Suprapubic skin (tissue), 3 donors: ENCODE results near the gene MZT1.

Experiments
- EP300 ChIP-seq: sonication (generic); formaldehyde crosslinking; IDR thresholded peaks from one replicate; pipeline ENCODE4 v1.6.1; 2017; ENCODE audit warnings: antibody characterized with exemption
- POLR2A ChIP-seq, 2 donors: fragments of 450-650 bp; IDR thresholded peaks; one replicate each; pipeline ENCODE4 v1.6.1; 2017; ENCODE audit warnings: antibody characterized with exemption in 2 of 2, mild to moderate bottlenecking in 2 of 2, moderate library complexity in 2 of 2
- TF ChIP-seq, protein P1 (sequence below), 2 donors: fragments of 200-600 bp in 1 of 2; fragments of 450-650 bp in 1 of 2; sonication (generic) in 1 of 2; IDR thresholded peaks; one replicate each; pipeline ENCODE4 v1.5.1; 2016 to 2019; ENCODE audit warnings: antibody characterized with exemption in 2 of 2, mild to moderate bottlenecking in 1 of 2, moderate library complexity in 1 of 2

DNA sequence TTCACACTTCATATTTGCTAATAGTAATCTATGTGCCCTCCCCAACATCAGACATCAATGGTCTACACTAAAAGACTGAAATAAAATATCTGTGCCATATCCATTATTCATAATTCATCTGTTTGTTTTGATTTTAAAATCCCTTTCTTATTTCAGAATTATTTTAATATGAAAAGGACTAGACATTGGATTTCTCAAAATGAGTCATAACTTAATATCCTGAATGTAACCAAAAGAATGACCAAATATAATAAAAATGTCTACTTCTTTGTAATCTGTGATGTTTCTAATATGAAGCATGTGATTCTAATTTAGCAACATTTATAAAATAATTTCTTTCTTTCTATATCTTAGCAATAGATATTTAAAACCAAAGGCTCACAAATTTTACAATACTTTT, 64.9 kb downstream of the MZT1 start:
- TF ChIP-seq EP300: no peak
- TF ChIP-seq POLR2A (IDR thresholded peaks at IDR 0.05): no peak
- TF ChIP-seq, protein P1, sequence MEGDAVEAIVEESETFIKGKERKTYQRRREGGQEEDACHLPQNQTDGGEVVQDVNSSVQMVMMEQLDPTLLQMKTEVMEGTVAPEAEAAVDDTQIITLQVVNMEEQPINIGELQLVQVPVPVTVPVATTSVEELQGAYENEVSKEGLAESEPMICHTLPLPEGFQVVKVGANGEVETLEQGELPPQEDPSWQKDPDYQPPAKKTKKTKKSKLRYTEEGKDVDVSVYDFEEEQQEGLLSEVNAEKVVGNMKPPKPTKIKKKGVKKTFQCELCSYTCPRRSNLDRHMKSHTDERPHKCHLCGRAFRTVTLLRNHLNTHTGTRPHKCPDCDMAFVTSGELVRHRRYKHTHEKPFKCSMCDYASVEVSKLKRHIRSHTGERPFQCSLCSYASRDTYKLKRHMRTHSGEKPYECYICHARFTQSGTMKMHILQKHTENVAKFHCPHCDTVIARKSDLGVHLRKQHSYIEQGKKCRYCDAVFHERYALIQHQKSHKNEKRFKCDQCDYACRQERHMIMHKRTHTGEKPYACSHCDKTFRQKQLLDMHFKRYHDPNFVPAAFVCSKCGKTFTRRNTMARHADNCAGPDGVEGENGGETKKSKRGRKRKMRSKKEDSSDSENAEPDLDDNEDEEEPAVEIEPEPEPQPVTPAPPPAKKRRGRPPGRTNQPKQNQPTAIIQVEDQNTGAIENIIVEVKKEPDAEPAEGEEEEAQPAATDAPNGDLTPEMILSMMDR (IDR thresholded peaks at IDR 0.05): no peak
